GM06990 (cell line): Measurements from ENCODE around the gene SLCO2A1.

ENCODE experiments used
- DNase-seq: peaks from one replicate; pipeline ENCODE4 v3.0.0-alpha.2; 2011; ENCODE audit not compliant: insufficient read length; ENCODE audit errors: extremely low read depth
- H3K27me3 ChIP-seq: replicated peaks from 2 replicates; pipeline ENCODE4 v1.6.0; 2011; ENCODE audit warnings: low read length; ENCODE audit not compliant: control insufficient read depth, insufficient read depth
- H3K36me3 ChIP-seq: 2 replicates; pipeline ENCODE4 v1.5.1; 2011; ENCODE audit warnings: low read length; ENCODE audit not compliant: control insufficient read depth, insufficient read depth
- H3K4me3 ChIP-seq: replicated peaks from 2 replicates; pipeline ENCODE4 v1.5.1; 2011; ENCODE audit warnings: low read depth, mild to moderate bottlenecking, control low read depth, low read length
- TF ChIP-seq, protein P1 (sequence below): IDR thresholded peaks from 2 replicates; pipeline ENCODE4 v1.5.1; 2011; ENCODE audit warnings: low read length, control low read depth, mild to moderate bottlenecking, inconsistent platforms; ENCODE audit not compliant: insufficient read depth, poor library complexity, severe bottlenecking

SLCO2A1 gene

DNA sequence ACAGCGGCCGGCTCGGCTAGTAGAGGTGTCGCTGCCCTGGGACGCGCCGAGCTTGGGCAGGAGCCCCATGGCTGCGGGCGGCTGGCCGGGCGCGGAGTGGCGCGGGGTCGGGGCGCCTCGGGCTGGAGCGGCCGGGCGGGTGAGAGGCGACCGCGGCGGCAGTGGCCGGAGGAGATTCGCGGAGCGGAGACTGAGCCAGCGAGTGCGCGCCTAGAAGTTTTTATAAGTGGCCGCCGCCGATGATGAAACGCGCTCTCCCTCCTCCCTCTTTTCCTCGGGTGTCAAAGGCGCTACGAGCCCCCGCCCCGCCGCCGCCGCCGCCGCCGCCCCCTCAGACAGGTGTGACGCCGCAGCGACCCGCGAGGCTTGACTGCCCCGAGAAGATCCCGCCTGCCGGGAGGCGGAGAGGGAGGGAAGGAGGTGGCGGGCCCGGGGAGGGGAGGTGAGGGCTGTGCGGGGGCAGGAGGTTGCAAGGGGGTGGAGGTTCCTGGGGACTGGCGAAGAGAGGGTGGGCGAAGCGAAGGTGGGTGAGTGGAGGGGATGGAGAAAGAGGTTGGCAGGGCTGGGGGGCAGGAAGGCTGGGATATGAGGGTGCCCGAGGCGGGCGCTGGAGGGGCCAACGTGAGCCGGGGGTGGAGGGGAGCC is at the start of gene SLCO2A1:
TSS of gene SLCO2A1 (minus strand) at position 192 of the 645 bp plus-strand sequence. CDS start at position 69, 123 bp downstream.
- TF ChIP-seq, protein P1, sequence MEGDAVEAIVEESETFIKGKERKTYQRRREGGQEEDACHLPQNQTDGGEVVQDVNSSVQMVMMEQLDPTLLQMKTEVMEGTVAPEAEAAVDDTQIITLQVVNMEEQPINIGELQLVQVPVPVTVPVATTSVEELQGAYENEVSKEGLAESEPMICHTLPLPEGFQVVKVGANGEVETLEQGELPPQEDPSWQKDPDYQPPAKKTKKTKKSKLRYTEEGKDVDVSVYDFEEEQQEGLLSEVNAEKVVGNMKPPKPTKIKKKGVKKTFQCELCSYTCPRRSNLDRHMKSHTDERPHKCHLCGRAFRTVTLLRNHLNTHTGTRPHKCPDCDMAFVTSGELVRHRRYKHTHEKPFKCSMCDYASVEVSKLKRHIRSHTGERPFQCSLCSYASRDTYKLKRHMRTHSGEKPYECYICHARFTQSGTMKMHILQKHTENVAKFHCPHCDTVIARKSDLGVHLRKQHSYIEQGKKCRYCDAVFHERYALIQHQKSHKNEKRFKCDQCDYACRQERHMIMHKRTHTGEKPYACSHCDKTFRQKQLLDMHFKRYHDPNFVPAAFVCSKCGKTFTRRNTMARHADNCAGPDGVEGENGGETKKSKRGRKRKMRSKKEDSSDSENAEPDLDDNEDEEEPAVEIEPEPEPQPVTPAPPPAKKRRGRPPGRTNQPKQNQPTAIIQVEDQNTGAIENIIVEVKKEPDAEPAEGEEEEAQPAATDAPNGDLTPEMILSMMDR, result no peak
- no peak for DNase-seq
- Histone ChIP-seq H3K27me3 (no peaks in the 10 kb centered on the region; the same call in none of the 2 replicates), H3K36me3 (no peaks in the 10 kb centered on the region), H3K4me3 (no peak within 1 kb of the TSS)

DNA sequence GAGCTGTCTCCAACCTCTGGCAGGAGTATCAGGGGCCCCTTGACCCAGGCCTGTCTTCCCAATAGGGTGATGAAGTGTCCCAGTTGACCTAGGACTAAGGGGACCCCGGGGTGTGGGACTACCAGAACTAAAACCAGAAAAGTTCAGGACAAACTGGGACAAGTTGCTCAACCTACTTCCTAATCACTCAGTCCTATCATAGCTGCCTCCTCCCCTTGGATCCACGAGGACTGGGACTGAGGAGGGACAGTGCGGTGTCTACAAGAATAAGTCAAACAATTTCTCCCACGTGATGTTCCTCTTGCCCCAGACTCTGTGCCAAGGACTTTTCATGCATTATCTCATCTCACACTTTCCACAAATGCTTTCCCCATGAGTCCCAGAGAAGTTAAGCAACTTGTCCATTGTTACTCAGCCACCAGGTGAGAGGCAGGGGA is 49.4 kb upstream of the SLCO2A1 start:
- Histone ChIP-seq H3K27me3 (no peaks in the 10 kb centered on the region), H3K36me3 (no peaks in the 10 kb centered on the region), H3K4me3 (no peak overlapping the region)
- TF ChIP-seq, protein P1, result no peak
- no peak for DNase-seq

DNA sequence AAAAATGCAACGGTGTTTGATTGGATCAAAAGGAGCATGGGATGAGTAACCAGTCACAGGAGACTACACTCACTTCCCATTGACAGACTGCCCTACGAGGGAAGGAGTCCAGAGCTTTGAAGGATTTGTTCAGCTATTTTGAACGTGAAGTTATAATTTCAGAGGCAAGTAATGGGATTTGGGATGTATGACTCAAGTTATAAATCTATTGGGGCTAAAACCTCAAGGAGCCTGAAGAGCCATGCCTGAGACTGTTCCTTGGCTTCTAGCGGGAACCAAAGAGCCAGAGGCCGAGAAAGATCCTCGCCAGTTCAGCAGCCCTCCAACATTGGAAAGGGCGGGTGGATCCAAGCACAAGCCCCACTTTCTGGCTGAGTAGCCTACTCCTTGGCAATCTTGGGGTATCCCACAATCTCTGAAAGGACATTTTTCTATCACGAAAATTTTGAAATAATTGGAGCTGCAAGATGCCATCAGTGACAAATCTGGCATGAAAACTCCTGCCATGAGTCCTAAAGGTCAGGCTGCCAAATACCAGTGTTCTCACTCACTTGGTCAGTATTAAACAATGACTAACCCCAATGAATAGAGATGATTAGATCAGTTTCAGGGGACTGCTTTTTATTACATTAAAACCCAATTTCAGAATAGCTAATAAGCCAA is 48.6 kb upstream of the SLCO2A1 start:
- no peak for DNase-seq
- TF ChIP-seq, protein P1, result no peak

DNA sequence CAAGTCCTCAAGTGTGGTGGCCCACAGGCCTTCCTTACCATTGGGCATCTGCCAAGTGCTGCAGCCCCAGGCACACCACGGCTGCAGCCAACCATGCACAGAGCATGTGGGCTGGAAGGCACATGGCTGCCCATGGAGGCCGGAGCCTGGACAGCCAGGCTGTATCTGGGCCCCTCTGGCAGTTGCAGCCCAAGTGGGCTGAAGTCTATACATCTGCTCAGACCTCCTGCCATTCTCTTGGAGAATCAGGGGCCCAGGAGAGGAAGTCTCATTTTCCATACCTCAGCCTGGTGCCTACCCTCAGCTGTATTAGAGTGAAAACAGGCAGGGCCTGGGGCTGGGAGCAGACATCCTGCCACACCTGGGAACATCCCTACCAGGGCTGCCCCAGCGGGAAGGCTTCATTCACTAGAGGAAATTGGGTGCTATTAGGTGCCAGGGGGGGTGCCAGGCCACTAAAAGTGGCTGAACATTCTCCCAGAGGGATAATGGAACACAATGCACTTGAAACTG is 48.0 kb upstream of the SLCO2A1 start:
- DNase-seq, result no peak
- H3K4me3 ChIP-seq, result no peak overlapping the region
- no peaks in the 10 kb centered on the region for H3K27me3 ChIP-seq
- TF ChIP-seq, protein P1, result no peak
- no peaks in the 10 kb centered on the region for H3K36me3 ChIP-seq

More for the DNA sequence above, 48.6 kb upstream of the SLCO2A1 start:
- Histone ChIP-seq H3K36me3 (no peaks in the 10 kb centered on the region), H3K4me3 (no peak overlapping the region), H3K27me3 (no peaks in the 10 kb centered on the region)

DNA sequence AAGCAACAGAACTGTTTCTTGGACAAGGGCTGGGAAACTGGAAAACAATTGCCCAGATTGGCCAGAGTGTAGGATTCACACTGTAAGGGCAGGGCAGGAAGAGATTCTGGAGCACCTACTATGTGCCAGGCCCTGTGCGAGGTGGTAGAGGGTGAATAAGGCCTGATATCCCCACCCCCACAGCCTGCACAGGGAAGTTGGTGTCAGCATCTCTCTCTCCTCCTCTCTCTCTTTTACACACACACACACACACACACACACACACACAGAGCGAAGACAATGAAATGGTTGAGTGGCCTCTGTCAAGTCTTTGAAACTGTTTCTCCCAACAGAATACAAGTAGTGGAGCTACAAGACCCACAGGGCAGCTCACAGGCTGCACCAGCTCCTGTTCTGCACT is 47.1 kb upstream of the SLCO2A1 start:
- Histone ChIP-seq H3K4me3 (no peak overlapping the region), H3K27me3 (no peaks in the 10 kb centered on the region), H3K36me3 (no peaks in the 10 kb centered on the region)
- no peak for DNase-seq
- TF ChIP-seq, protein P1, result no peak
